Measurements from ENCODE around the gene UBE2E2.

DNA sequence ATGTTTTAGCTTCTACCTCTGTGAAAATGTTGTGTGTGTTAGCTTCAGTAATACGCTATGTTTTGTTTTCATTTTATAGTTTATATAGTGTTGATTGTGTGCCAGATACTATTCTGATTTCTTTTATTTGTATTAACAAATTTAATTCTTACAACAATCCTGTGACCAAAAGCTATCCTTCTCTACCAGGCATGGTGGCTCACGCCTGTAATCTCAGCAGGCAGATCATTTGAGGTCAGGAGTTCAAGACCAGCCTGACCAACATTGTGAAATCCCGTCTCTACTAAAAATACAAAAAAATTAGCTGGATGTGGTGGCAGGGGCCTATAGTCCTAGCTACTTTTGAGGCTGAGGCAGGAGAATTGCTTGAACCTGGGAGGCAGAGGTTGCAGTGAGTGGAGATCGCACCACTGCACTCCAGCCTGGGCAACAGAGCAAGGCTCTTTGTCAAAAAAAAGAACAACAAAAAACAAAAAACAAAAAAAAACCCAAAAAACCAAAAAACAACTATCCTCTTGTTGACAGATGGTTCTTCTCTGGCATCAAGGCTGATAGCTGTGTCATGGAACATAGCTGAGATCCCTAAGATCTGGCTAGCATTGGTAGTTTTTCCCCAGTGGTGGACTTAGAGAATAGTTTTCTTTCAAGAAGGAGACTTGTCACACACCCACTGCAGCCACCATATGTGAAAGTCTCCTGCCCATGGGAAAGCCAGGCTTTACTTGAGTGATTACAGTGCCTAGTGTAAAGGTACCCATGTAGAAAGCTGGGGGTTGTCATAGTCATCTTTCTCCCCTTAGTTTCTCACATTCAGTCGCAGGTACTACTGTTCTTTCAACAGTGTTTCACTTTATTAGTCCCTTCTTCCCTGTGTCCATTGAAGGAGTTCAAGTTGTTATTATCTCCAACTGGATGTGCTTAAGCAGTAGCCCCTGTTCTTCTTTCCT, 116.5 kb downstream of the UBE2E2 start:
- no peak for TF ChIP-seq EZH2 (IDR thresholded peaks at IDR 0.05; ENCODE audit: low read length)
- TF ChIP-seq, protein P1, sequence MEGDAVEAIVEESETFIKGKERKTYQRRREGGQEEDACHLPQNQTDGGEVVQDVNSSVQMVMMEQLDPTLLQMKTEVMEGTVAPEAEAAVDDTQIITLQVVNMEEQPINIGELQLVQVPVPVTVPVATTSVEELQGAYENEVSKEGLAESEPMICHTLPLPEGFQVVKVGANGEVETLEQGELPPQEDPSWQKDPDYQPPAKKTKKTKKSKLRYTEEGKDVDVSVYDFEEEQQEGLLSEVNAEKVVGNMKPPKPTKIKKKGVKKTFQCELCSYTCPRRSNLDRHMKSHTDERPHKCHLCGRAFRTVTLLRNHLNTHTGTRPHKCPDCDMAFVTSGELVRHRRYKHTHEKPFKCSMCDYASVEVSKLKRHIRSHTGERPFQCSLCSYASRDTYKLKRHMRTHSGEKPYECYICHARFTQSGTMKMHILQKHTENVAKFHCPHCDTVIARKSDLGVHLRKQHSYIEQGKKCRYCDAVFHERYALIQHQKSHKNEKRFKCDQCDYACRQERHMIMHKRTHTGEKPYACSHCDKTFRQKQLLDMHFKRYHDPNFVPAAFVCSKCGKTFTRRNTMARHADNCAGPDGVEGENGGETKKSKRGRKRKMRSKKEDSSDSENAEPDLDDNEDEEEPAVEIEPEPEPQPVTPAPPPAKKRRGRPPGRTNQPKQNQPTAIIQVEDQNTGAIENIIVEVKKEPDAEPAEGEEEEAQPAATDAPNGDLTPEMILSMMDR (optimal IDR thresholded peaks at IDR 0.05 in 1 of 3, IDR thresholded peaks at IDR 0.05 in 1 of 3, conservative IDR thresholded peaks at IDR 0.05 in 1 of 3; ENCODE audit: extremely low read depth in 1 of 3, insufficient read depth in 2 of 3, low read length in 3 of 3) = no peak

All from keratinocyte (primary cell).